ENCODE results near the gene ADM2. TPM values are rescaled to one million over a fixed set of nuclear protein-coding genes. Genes with fewer than 3 reads are reported as not detected.
"Not testable (repeated sequence)": the region's sequence is repeated elsewhere in the genome, so short reads cannot be mapped to it uniquely, and the experiment has no call there.

Gene ADM2
- total and polyA plus RNA-seq, 9 donors = 0.01 to 2.6 (median 0.15) TPM; not detected in 3

DNA sequence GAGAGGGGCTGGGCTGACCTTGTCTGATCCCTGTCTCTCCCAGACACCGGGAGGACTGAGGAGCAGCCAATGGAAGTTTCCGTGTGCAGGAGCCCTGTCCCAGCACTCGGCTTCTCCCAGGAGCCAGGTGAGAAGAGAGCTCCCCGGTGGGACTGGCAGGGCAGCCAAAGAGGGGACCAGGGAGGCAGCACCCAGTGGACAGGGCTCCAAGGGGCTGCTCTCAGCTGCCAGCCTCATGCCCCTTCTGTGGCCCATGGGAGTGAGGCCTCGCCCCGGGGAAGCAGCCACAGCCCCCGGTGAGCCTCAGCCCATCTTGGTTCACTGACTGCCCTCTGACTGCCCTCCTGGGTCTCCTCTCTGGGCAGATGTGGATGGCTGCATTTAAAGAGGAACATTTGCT is 37.3 kb downstream of the ADM2 start:
- Histone ChIP-seq H3K27me3 (no peaks in the 10 kb centered on the region), H3K9me3 (no peaks in the 10 kb centered on the region), H3K36me3 (no peaks in the 10 kb centered on the region), H3K4me3 (no peak overlapping the region), H3K4me1 (ENCODE audit: insufficient read depth) (no peaks in the 10 kb centered on the region), H3K27ac (no peak overlapping the region)
- no peak for DNase-seq
- 88 to 96% (median 94%) methylated on average over 7 of the region's 7 CpGs for WGBS, 3 donors
- TF ChIP-seq POLR2A (IDR thresholded peaks at IDR 0.05) = no peak
- TF ChIP-seq CTCF (IDR thresholded peaks at IDR 0.05) = no peak
- TF ChIP-seq EP300 (IDR thresholded peaks at IDR 0.05) = no peak
- intact Hi-C loops (cut with DNase I) = no loop called here

DNA sequence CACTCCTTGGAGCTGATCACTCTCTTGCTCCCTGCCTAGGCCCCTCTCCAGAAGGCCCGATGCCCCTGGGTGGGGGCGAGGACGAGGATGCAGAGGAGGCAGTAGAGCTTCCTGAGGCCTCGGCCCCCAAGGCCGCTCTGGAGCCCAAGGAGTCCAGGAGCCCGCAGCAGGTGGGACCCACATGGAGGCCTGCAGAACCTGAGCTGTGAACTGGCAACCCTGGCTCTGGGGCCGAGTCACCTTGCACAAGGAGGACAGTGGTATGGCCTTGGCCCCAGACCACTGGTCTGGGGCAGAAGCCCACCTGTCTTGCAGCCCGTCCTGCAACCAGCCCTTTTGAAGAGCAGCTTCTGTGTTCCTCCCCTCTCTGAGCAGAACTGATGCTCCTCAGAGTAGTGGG is 37.8 kb downstream of the ADM2 start:
- TF ChIP-seq EP300 (IDR thresholded peaks at IDR 0.05) (no peak), POLR2A (IDR thresholded peaks at IDR 0.05) (no peak), CTCF (IDR thresholded peaks at IDR 0.05) (no peak)
- intact Hi-C loops (cut with DNase I) = no loop called here
- no peaks in the 10 kb centered on the region for H3K9me3 ChIP-seq
- H3K27ac ChIP-seq = no peak overlapping the region
- H3K4me3 ChIP-seq = no peak overlapping the region
- DNase-seq = no peak
- WGBS, 3 donors = 90 to 95% (median 92%) methylated on average over 8 of the region's 8 CpGs
- no peaks in the 10 kb centered on the region for H3K27me3 ChIP-seq
- H3K36me3 ChIP-seq = no peaks in the 10 kb centered on the region
- no peaks in the 10 kb centered on the region for H3K4me1 ChIP-seq (ENCODE audit: insufficient read depth)

DNA sequence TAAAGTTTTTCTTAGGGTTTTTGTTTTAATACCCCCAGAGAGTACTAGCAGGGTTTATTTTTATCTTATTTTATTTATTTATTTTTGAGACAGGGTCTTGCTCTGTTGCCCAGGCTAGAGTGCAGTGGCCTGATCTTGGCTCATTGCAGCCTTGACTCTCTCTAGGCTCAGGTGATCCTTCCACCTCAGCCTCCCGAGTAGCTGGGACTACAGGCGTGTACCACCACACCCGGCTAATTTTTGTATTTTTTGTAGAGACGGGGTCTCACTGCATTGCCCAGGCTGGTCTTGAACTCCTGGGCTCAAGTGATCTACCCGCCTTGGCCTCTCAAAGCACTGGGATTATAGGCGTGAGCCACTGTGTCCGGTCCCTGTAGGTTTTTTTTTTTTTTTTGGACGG is 38.8 kb downstream of the ADM2 start:
- H3K27ac ChIP-seq; H3K36me3 ChIP-seq; H3K9me3 ChIP-seq; H3K4me3 ChIP-seq; H3K27me3 ChIP-seq; H3K4me1 ChIP-seq (ENCODE audit: insufficient read depth); DNase-seq: not testable (repeated sequence)
- intact Hi-C loops (cut with DNase I) = loop anchor here in 2 of 4 donors (10.0 kb wide), 2 partner anchors 265 to 275 kb away; partner anchors contain the start of genes HDAC10 (in 1 of the 2) and TUBGCP6 (in 1 of the 2)
- WGBS, 3 donors = 95 to 96% (median 96%) methylated on average over 8 of the region's 8 CpGs

DNA sequence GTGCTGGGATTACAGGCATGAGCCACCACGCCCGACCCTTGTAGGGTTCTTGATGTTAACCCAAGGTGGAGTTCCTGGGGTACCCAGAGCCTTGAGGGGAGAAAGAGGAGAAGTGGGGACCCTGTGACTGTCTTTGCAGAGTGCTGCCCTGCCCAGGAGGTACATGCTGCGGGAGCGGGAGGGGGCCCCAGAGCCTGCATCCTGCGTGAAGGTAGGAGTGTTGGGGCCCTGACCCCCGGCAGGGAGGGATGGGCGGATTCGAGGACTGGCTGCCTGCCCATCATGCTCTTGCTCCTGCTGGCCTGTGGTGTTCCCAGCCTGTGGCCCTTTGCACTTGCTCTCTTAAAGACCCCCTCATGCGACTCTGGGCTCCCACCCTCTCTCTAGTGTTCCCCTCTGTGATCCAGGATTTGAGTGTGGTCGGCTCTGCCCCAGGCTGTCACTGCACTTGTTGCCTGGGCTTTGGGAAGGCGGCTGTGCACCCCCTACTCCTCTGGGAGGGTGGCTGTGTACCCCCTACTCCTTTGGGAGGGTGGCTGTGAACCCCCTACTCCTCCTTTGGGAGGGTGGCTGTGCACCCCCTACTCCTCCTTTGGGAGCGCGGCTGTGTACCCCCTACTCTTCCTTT is 39.6 kb downstream of the ADM2 start:
- Histone ChIP-seq H3K27ac (no peak overlapping the region), H3K4me3 (no peak overlapping the region), H3K36me3 (no peaks in the 10 kb centered on the region), H3K4me1 (ENCODE audit: insufficient read depth) (peaks cover 6% of the 10 kb centered on the region), H3K9me3 (no peaks in the 10 kb centered on the region), H3K27me3 (no peaks in the 10 kb centered on the region)
- DNase-seq = no peak
- intact Hi-C loops (cut with DNase I) = loop anchor here in 2 of 4 donors (10.0 kb wide), 2 partner anchors 266 to 276 kb away; partner anchors contain the start of genes HDAC10 (in 1 of the 2) and TUBGCP6 (in 1 of the 2)
- TF ChIP-seq EP300 (IDR thresholded peaks at IDR 0.05) = no peak
- TF ChIP-seq CTCF (IDR thresholded peaks at IDR 0.05) = no peak
- no peak for TF ChIP-seq POLR2A (IDR thresholded peaks at IDR 0.05)
- 90 to 91% (median 91%) methylated on average over 13 of the region's 13 CpGs for WGBS, 3 donors

- 87 to 94% (median 90%) methylated on average over 6 to 10 of the region's 10 CpGs for WGBS, 3 donors
- H3K4me3 ChIP-seq = no peak overlapping the region
- TF ChIP-seq CTCF (IDR thresholded peaks at IDR 0.05) (no peak), POLR2A (IDR thresholded peaks at IDR 0.05) (no peak), EP300 (IDR thresholded peaks at IDR 0.05) (no peak)
- H3K4me1 ChIP-seq (ENCODE audit: insufficient read depth) = peaks cover 9% of the 10 kb centered on the region
- DNase-seq = no peak
- no peaks in the 10 kb centered on the region for H3K9me3 ChIP-seq
- no peak overlapping the region for H3K27ac ChIP-seq
- H3K36me3 ChIP-seq = no peaks in the 10 kb centered on the region
- intact Hi-C loops (cut with DNase I) = loop anchor here in 2 of 4 donors (10.0 kb wide), 2 partner anchors 267 to 277 kb away; partner anchors contain the start of genes HDAC10 (in 1 of the 2) and TUBGCP6 (in 1 of the 2)
- H3K27me3 ChIP-seq = no peaks in the 10 kb centered on the region
Observed at GRCh38 chr22:50521710-50522109, 40.4 kb downstream of the ADM2 start.
